HFF-Myc (cell line): ENCODE data around the gene EXD3.

Experiments
- DNase-seq: peaks from one replicate; pipeline ENCODE4 v3.0.0-alpha.2; 2011; ENCODE audit warnings: low read depth; ENCODE audit errors: extremely low read depth
- H3K4me3 ChIP-seq: replicated peaks from 2 replicates; pipeline ENCODE4 v1.5.1; 2011; ENCODE audit warnings: low read depth, mild to moderate bottlenecking, control low read depth, low read length
- CTCF ChIP-seq: IDR thresholded peaks from 2 replicates; pipeline ENCODE4 v1.5.1; 2012; ENCODE audit warnings: mild to moderate bottlenecking, low read depth, low read length, control low read depth; ENCODE audit errors: missing control alignments

EXD3 gene

GRCh38 chr9:137273611-137274320 is 149.2 kb downstream of the EXD3 start:
- DNase-seq = no peak
- TF ChIP-seq CTCF = no peak
- H3K4me3 ChIP-seq = no peak overlapping the region

GRCh38 chr9:137273095-137273490 is 149.9 kb downstream of the EXD3 start:
- DNase-seq = no peak
- no peak for TF ChIP-seq CTCF

GRCh38 chr9:137272241-137273094 is 150.5 kb downstream of the EXD3 start:
- no peak for TF ChIP-seq CTCF
- no peak for DNase-seq
- no peak overlapping the region for H3K4me3 ChIP-seq

More at GRCh38 chr9:137273095-137273490, 149.9 kb downstream of the EXD3 start:
- H3K4me3 ChIP-seq = no peak overlapping the region

GRCh38 chr9:137271696-137272076 is 151.3 kb downstream of the EXD3 start:
- TF ChIP-seq CTCF = no peak
- no peak for DNase-seq
- no peak overlapping the region for H3K4me3 ChIP-seq

- no peak for DNase-seq
- no peak for TF ChIP-seq CTCF
- no peak overlapping the region for H3K4me3 ChIP-seq
These were observed 151.8 kb downstream of the EXD3 start for GRCh38 chr9:137270929-137271695.

- peak; percentile 52 for DNase-seq
- no peak overlapping the region for H3K4me3 ChIP-seq
- TF ChIP-seq CTCF = no peak
These were observed 153.7 kb downstream of the EXD3 start for GRCh38 chr9:137269231-137269772.
